Natural killer cell (primary cell): ENCODE measurements around the gene EGFLAM. TPM values are rescaled to one million over a fixed set of nuclear protein-coding genes. Genes with fewer than 3 reads are reported as not detected.

ENCODE experiments used
- ATAC-seq, 3 donors: fragments of 150-1000 bp in 2 of 3; fragments of 200-7000 bp in 1 of 3; cut with Tn5 transposase; 1 replicate in 1 of 3; 2 replicates in 2 of 3; pipeline ENCODE4 v1.10.0; 2021; ENCODE audit warnings: mild to moderate bottlenecking in 2 of 3, moderate library complexity in 2 of 3
- DNase-seq, 2 donors: peaks; one replicate each; pipeline versions ENCODE4 v3.0.0 to v3.0.0-alpha.2; 2013 to 2021; ENCODE audit warnings: mixed read lengths in 1 of 2
- H3K27ac ChIP-seq: one replicate; pipeline ENCODE4 v1.5.1; 2013; ENCODE audit warnings: mild to moderate bottlenecking, low read length
- H3K27me3 ChIP-seq: one replicate; pipeline ENCODE4 v1.6.1; 2013; ENCODE audit warnings: low read length; ENCODE audit not compliant: control insufficient read depth, insufficient read depth
- H3K36me3 ChIP-seq: one replicate; pipeline ENCODE4 v1.6.1; 2013; ENCODE audit warnings: low read length; ENCODE audit not compliant: control insufficient read depth, insufficient read depth
- H3K4me1 ChIP-seq: one replicate; pipeline ENCODE4 v1.6.1; 2013; ENCODE audit warnings: low read length; ENCODE audit not compliant: control insufficient read depth, insufficient read depth
- H3K4me3 ChIP-seq: one replicate; pipeline ENCODE4 v1.5.1; 2013; ENCODE audit warnings: low read length
- H3K9me3 ChIP-seq: one replicate; pipeline ENCODE4 v1.6.1; 2013; ENCODE audit warnings: low read length; ENCODE audit not compliant: control insufficient read depth, insufficient read depth
- H3K27ac Mint-ChIP-seq, 2 donors: one replicate each; pipeline ENCODE4 v1.8.0; 2022; ENCODE audit warnings: mild to moderate bottlenecking in 2 of 2, mixed read lengths in 2 of 2, moderate library complexity in 1 of 2
- H3K27me3 Mint-ChIP-seq, 2 donors: one replicate each; pipeline ENCODE4 v1.8.0; 2022; ENCODE audit warnings: low read depth in 2 of 2, mixed read lengths in 2 of 2
- H3K36me3 Mint-ChIP-seq: one replicate; pipeline ENCODE4 v1.8.0; 2022; ENCODE audit warnings: mixed read lengths
- H3K4me1 Mint-ChIP-seq, 2 donors: one replicate each; pipeline ENCODE4 v1.8.0; 2022; ENCODE audit warnings: mixed read lengths in 2 of 2
- H3K4me3 Mint-ChIP-seq: one replicate; pipeline ENCODE4 v1.8.0; 2022; ENCODE audit warnings: mild to moderate bottlenecking, moderate library complexity, mixed read lengths
- H3K9me3 Mint-ChIP-seq, 2 donors: one replicate each; pipeline ENCODE4 v1.8.0; 2022; ENCODE audit warnings: mixed read lengths in 2 of 2
- CTCF ChIP-seq: fragments of 200-600 bp; IDR thresholded peaks from one replicate; pipeline ENCODE4 v1.8.0; 2022; ENCODE audit warnings: antibody characterized with exemption
- WGBS: methylation state at CpG from one replicate; pipeline ENCODE4 v1.1.7; 2013; ENCODE audit warnings: missing lambda C conversion rate; ENCODE audit not compliant: insufficient coverage; 5-methylcytosine and 5-hydroxymethylcytosine counted together
- intact Hi-C: fragments of 100-400 bp; cut with micrococcal nuclease; formaldehyde crosslinking; loops from one replicate; pipeline ENCODE4 v1.14.2; 2022
- total RNA-seq, 4 donors: library from RNA; stranded (reverse); fragments of 120-200 nt in 1 of 4; gene quantifications; one replicate each; pipeline versions ENCODE4 v1.2.3 to v1.2.4, GENCODE V29; 2013 to 2022

The EGFLAM gene
- total RNA-seq, 3 donors from 2014 or later (not counting 1 experiment from before 2014, with no cell fraction given) = not detected

- Mint-ChIP-seq H3K9me3 (peaks cover 0 to 2% of the 10 kb centered on the region in 2 donors), H3K27ac (no peak overlapping the region), H3K36me3 (no peaks in the 10 kb centered on the region), H3K27me3 (peaks cover 0 to 4% of the 10 kb centered on the region in 2 donors), H3K4me1 (no peaks in the 10 kb centered on the region), H3K4me3 (no peak overlapping the region)
- intact Hi-C loops = no loop called here
- WGBS = 80% methylated on average over 6 of the region's 6 CpGs
- Histone ChIP-seq H3K9me3 (no peaks in the 10 kb centered on the region), H3K36me3 (no peaks in the 10 kb centered on the region), H3K27ac (no peak overlapping the region), H3K27me3 (no peaks in the 10 kb centered on the region), H3K4me1 (no peaks in the 10 kb centered on the region), H3K4me3 (no peak overlapping the region)
- ATAC-seq (no peak), DNase-seq (no peak)
- TF ChIP-seq CTCF = no peak
Observed at GRCh38 chr5:38211354-38211710, 47.0 kb upstream of the EGFLAM start.

- H3K4me3 ChIP-seq = no peak overlapping the region
- no peaks in the 10 kb centered on the region for H3K9me3 ChIP-seq
- no peak overlapping the region for H3K27ac ChIP-seq
- no peaks in the 10 kb centered on the region for H3K27me3 ChIP-seq
- Mint-ChIP-seq H3K9me3 (peaks cover 0 to 2% of the 10 kb centered on the region in 2 donors), H3K27ac (no peak overlapping the region), H3K27me3 (peaks cover 0 to 4% of the 10 kb centered on the region in 2 donors), H3K4me3 (no peak overlapping the region), H3K4me1 (no peaks in the 10 kb centered on the region), H3K36me3 (no peaks in the 10 kb centered on the region)
- no peaks in the 10 kb centered on the region for H3K4me1 ChIP-seq
- DNase-seq (no peak), ATAC-seq (no peak)
- TF ChIP-seq CTCF = no peak
- intact Hi-C loops = no loop called here
- H3K36me3 ChIP-seq = no peaks in the 10 kb centered on the region
Observed at GRCh38 chr5:38212307-38212706, 46.1 kb upstream of the EGFLAM start.

GRCh38 chr5:38226091-38226490, 32.3 kb upstream of the EGFLAM start:
- no peak for TF ChIP-seq CTCF

GRCh38 chr5:38228914-38229313, 29.4 kb upstream of the EGFLAM start:
- Histone ChIP-seq H3K4me3 (no peak overlapping the region), H3K4me1 (no peaks in the 10 kb centered on the region), H3K27me3 (no peaks in the 10 kb centered on the region), H3K36me3 (no peaks in the 10 kb centered on the region), H3K9me3 (no peaks in the 10 kb centered on the region), H3K27ac (no peak overlapping the region)
- Mint-ChIP-seq H3K9me3 (no peaks in the 10 kb centered on the region), H3K27me3 (no peaks in the 10 kb centered on the region), H3K4me3 (no peak overlapping the region), H3K27ac (no peak overlapping the region), H3K4me1 (no peaks in the 10 kb centered on the region), H3K36me3 (no peaks in the 10 kb centered on the region)
- intact Hi-C loops = no loop called here
- 73% methylated on average over 5 of the region's 6 CpGs for WGBS
- no peak for ATAC-seq
- no peak for DNase-seq
- no peak for TF ChIP-seq CTCF

More at GRCh38 chr5:38226091-38226490, 32.3 kb upstream of the EGFLAM start:
- Mint-ChIP-seq H3K36me3 (no peaks in the 10 kb centered on the region), H3K27ac (no peak overlapping the region), H3K9me3 (no peaks in the 10 kb centered on the region), H3K27me3 (no peaks in the 10 kb centered on the region), H3K4me3 (no peak overlapping the region), H3K4me1 (no peaks in the 10 kb centered on the region)
- Histone ChIP-seq H3K9me3 (no peaks in the 10 kb centered on the region), H3K27ac (no peak overlapping the region), H3K27me3 (no peaks in the 10 kb centered on the region), H3K4me1 (no peaks in the 10 kb centered on the region), H3K36me3 (no peaks in the 10 kb centered on the region), H3K4me3 (no peak overlapping the region)
- no peak for ATAC-seq
- WGBS = 98% methylated on average over 5 of the region's 7 CpGs
- intact Hi-C loops = no loop called here
- DNase-seq = no peak
